HG03095 (cell line): ENCODE data around the gene CACNG1.

Experiments used
- ATAC-seq: cut with Tn5 transposase; IDR thresholded peaks from one replicate; pipeline ENCODE4 v1.9.1; 2021; ENCODE audit warnings: moderate library complexity; ENCODE audit not compliant: unreplicated experiment

CACNG1 gene

GRCh38 chr17:67051155-67051538 lies 6.8 kb downstream of the CACNG1 start:
- no peak for ATAC-seq

GRCh38 chr17:67051837-67052236 lies 7.5 kb downstream of the CACNG1 start:
- ATAC-seq, result no peak

GRCh38 chr17:67052720-67053437 lies 8.5 kb downstream of the CACNG1 start:
- no peak for ATAC-seq

GRCh38 chr17:67053438-67054000 lies 9.2 kb downstream of the CACNG1 start:
- no peak for ATAC-seq

GRCh38 chr17:67054011-67054591 lies 9.7 kb downstream of the CACNG1 start:
- ATAC-seq, result no peak

GRCh38 chr17:67054608-67055007 lies 10.3 kb downstream of the CACNG1 start:
- no peak for ATAC-seq

- no peak for ATAC-seq
Measured at GRCh38 chr17:67055041-67055443, 10.7 kb downstream of the CACNG1 start.

GRCh38 chr17:67055811-67056745 lies 11.7 kb downstream of the CACNG1 start:
- ATAC-seq, result no peak

- ATAC-seq, result no peak
Measured at GRCh38 chr17:67056746-67057490, 12.6 kb downstream of the CACNG1 start.

- ATAC-seq, result no peak
Measured at GRCh38 chr17:67058036-67058435, 13.7 kb downstream of the CACNG1 start.

GRCh38 chr17:67059372-67059771 lies 15.0 kb downstream of the CACNG1 start:
- no peak for ATAC-seq

- ATAC-seq, result no peak
Measured at GRCh38 chr17:67063141-67063540, 18.8 kb downstream of the CACNG1 start.

GRCh38 chr17:67066717-67067116 lies 22.4 kb downstream of the CACNG1 start:
- ATAC-seq, result no peak

- no peak for ATAC-seq
Measured at GRCh38 chr17:67067571-67068482, 23.5 kb downstream of the CACNG1 start.

GRCh38 chr17:67068999-67069398 lies 24.6 kb downstream of the CACNG1 start:
- ATAC-seq, result no peak

GRCh38 chr17:67069603-67070136 lies 25.3 kb downstream of the CACNG1 start:
- no peak for ATAC-seq

GRCh38 chr17:67071595-67071994 lies 27.2 kb downstream of the CACNG1 start:
- no peak for ATAC-seq

- no peak for ATAC-seq
Measured at GRCh38 chr17:67072885-67073284, 28.5 kb downstream of the CACNG1 start.

GRCh38 chr17:67074781-67075180 lies 30.4 kb downstream of the CACNG1 start:
- ATAC-seq, result no peak
